Activated T-helper 1 cell treated with Interleukin-2 at 50 U/mL for 16 hours (primary cell): ENCODE data around the gene SPOCK2.

ENCODE experiments used
- DNase-seq: peaks from one replicate; pipeline ENCODE4 v3.0.0-alpha.2; 2020; ENCODE audit warnings: low read depth

SPOCK2 gene

DNA sequence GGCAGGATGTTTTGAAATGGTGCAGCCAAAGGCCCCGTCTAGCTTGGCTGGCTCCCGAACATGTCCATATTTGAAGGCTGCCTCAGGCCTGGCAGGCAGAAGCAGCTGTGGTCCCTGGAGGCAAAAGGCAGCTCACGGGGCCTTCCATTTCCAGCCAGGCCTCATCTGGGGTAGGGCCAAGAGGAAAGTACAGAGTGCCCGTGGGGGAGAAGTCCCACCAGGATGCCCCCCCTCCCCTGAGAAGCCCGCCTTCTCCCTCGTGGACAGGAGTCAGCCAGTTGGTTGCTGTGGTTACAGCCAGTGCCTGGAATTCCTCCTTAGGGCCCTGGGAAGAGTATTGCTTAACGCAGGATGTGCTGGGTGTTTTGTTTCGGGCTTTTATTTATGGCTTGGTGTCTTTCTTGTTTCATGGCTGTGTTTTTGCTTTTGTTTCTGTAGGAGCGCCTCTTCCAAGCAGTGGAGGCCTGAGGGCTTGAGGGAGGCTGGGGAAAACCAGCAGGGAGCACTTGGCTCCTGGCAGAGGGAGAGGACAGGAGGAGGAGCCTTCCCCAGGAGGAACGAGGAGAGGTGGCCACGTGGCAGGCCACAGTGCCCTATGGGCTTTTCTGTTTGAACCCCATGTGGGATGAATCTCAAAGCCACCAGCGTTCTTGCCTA, 78.8 kb downstream of the SPOCK2 start:
- DNase-seq, result no peak

DNA sequence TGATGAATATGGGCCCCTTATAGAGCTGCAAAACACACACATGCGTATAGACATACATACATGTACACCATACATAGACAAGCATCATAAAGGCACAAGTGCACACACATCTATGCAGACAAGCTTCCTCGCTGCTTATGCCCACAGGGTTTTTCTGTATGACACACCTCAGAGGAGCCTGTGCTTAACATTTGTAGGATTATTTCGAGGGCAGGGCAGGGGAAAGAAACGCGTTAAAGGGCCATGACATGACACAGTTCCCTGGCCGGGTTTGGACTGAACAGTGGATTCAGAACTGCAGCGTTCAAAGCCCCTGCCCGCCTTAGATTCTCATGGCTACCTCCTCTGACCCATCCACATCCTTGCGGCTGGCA, 79.3 kb downstream of the SPOCK2 start:
- DNase-seq, result no peak
